NCI-H2029 (cell line): ENCODE results near the gene ST3GAL3.

Experiments
- DNase-seq: peaks from one replicate; lab custom pipeline; 2025; lab: John Stamatoyannopoulos, UW

ST3GAL3 gene

GRCh38 chr1:43879414-43879813 is 172.1 kb downstream of the ST3GAL3 start:
- DNase-seq: no peak

DNA sequence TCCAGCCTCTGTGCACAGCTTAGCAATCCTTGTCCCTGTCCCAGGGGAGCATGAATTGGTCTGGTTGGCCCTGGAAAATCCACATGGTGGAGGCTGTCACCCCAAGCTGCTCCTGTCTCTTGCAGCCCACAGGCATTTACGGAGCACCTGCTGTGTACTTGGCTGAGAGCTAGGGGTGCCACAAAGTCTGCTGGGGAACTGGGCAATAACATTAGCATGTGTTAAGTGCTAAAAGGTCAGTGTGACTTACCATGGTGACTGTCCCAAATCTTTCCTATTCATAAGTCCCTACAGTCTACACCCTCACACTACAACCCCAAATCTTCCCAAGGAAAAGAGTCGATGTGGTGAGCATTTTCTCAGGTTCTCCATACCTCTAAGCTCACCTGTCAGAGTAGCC is 172.7 kb downstream of the ST3GAL3 start:
- DNase-seq: no peak

GRCh38 chr1:43880604-43881003 is 173.3 kb downstream of the ST3GAL3 start:
- DNase-seq: no peak

DNA sequence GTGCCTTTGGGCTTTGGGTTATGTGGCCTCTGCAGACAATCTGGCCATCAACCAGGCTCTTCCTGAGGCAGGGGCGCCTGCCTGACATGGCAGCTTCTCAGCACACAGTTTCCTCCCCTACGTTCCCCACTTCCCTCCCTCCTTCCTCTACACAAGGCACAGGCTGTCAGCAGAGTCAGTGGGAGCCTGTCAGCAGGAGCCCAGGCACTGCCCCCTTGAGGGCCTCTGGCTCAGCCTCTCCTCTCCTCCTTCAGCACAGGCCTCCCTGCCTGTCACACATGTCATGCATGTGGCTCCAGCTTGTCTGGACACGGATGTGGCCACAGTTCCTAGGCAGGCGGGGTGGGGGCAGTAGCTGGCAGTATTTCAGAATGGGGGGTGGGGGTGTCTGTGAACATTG is 174.1 kb downstream of the ST3GAL3 start:
- DNase-seq: no peak

DNA sequence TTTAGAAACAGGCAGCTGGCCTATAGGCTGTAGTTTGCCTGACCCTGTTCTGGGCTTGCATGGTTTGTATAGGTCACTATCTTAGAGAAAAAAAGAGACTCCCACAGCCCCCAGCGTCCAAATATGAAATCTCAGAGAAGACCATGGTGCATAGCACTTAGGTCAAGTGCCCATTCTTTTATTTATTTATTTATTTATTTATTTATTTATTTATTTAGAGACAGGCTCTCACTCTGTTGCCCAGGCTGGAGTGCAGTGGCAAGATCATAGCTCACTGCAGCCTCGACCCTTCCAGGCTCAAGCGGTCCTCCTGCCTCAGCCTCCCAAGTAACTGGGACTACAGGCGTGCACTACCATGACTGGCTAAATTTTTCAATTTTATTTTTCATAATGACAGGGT is 175.4 kb downstream of the ST3GAL3 start:
- DNase-seq: no peak

DNA sequence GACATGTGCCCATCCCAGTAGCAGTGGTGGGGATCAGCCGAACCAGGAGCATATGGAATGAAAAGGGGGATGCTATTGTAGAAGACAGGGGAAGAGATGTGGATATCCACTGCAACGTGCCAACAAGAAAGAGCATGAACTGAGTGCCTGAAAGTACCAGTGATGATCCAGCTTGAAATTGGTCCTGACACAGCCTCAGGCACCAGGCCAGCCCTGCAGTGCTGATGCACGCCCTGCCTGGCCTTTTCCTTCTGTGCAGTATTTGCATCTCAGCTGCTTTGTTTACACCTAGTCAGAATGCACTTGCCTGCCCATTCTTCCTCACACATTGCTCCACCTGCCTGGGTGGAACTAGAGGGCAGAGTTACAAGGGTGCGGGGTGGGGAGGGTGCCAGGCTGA is 176.0 kb downstream of the ST3GAL3 start:
- DNase-seq: peak; percentile 71

- no peak for DNase-seq
These were observed 178.0 kb downstream of the ST3GAL3 start for GRCh38 chr1:43885279-43885801.

GRCh38 chr1:43887748-43888147 is 180.4 kb downstream of the ST3GAL3 start:
- no peak for DNase-seq

DNA sequence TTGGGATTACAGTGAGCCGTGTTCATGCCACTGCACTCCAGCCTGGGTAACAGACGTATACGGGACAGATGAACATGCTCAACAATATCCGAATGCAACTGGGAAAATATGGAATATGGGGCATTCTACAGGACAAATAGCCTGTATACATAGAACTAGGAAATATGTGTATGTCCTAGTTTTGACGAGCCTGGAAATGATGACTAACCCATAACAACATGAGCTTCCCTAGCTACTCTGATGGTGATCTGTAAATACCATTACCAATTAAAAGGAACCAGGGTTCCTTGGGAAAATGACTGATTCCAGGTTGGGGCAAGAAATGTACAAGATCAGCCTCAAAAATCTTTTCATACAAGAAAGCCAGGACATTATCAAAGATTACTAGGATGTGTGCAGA is 183.5 kb downstream of the ST3GAL3 start:
- DNase-seq: no peak

DNA sequence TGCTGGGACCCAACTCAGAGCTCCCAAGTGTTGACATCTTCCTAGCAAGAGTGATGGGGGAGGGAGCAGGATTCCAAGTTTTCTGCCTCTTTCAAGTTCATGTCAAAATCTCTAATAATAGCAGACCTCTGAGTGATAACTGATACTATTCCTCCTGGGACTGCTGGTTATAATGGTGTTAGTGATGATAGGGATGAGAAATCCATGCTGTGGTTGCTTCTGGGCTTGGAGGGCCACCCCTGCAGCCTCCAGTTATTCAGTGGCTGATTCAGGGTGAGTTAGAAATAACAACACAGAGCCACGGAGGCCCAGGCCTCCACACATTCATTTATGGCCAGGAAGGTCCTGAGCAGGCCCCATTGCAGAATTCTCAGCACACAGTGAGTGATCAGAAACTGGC is 185.7 kb downstream of the ST3GAL3 start:
- DNase-seq: no peak

DNA sequence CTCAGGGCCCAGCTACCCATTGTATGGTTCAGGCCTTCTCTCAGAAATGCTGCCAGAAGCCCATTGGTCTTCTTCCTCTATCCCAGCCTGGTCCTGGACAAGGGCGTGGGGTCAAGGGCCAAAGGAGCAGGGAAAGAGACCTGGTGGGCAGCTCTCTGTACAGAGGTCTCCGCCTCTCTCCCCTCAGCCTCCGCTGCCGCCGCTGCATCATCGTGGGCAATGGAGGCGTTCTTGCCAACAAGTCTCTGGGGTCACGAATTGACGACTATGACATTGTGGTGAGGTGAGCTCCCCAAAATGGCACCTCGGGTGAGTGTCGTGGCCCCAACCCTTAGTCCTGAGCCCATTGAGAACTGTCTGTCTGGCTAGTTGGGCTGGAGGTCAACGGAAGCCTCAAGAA is 191.6 kb downstream of the ST3GAL3 start:
- DNase-seq: no peak

DNA sequence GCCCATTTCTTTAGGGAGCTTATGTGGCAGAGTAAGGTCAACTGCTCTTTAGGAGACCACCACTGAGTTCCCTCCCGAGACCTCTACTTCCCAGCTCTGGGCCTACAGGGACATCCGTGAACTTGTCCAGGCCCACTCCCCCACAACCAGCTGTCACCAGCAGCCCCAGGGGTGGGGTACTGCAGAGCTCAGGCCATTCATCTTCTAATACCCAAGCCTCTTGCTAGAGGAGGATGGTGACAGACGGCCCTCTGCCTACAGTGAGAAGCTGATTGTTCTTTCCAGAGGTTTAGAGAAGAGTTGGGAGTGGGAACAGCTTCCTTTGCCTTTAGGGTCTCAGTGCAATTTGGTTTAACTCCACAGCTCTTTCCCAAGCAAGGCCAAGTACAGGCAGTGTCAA is 193.1 kb downstream of the ST3GAL3 start:
- no peak for DNase-seq

GRCh38 chr1:43901196-43901961 is 194.0 kb downstream of the ST3GAL3 start:
- peak; percentile 49 for DNase-seq

GRCh38 chr1:43902058-43902831 is 194.9 kb downstream of the ST3GAL3 start:
- peak; percentile 80 for DNase-seq

GRCh38 chr1:43904660-43905551 is 197.6 kb downstream of the ST3GAL3 start:
- DNase-seq: no peak

GRCh38 chr1:43908226-43908625 is 200.9 kb downstream of the ST3GAL3 start:
- no peak for DNase-seq

- DNase-seq: no peak
These were observed 201.5 kb downstream of the ST3GAL3 start for GRCh38 chr1:43908858-43909257.

GRCh38 chr1:43910343-43910742 is 203.0 kb downstream of the ST3GAL3 start:
- no peak for DNase-seq

DNA sequence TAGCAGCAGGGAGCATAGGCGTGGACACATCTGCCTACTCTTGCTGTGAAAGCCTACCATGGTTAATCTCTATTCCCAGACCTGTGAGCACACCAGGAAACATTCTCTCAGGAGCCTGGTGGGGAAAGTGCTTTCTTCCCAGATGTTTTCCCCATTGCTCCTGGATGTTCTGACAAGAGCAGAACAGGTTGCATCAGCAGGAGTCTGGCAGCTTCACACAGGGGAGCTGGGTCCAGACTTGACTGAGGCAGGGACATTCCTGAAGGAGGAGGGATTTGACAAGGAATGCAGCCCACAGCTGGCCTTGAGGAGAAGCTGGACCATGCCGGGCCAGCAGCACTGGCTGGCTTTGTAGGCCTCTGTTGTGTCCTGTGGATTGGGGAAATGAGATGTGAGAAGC is 205.3 kb downstream of the ST3GAL3 start:
- no peak for DNase-seq

DNA sequence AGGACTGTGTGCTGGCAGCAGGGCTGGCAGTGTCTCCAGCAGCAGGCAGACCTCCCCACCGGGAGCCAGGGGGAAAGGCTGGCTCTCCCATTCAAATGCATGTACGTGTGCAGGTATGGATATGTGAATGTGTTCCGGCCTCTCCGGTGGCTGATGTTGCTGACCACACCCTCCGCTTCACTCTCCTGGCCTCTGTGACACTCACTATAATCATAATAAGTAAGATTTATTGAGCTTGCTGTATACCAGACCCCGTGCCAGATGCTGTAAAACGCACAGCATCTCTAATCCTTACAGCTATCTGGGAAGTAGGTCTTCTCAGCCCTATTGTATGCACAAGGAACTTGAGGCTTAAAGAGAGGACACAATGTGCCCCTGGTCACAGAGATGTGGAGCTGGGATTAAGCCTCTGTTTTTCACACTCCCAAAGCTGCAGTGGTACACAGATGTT is 205.7 kb downstream of the ST3GAL3 start:
- DNase-seq: no peak

DNA sequence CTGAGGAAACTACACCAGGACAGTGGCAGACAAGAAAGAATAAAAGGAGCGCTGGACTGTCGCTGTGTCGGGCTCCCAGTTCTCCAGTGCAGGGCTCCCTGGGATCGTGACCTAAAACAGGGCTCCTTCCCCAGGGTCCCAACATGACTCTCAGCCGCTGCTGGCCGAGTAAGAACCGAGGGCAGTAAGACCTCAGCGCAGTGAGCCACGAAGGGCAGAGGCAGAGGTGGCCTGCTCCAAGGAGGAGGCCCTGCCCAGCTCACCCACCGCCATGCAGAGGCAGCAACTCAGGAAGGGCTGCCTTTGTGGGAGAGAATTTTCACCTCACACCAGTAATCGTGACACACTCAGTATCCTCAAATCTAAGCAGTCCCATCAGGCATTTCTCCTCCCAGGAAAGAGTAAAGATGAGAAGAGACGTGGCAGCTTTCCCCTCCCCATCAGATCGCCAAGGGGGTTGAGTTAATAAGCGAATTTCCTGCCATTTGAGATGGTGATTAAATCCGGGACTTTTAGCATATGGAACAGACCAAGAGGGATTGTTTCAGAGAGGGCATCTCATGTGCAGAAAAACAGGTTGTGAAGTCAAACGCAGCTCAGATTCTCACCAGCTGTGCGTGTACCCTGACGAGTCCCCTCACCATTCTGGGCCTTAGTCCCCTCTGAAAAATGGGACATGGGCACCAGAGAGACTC is 206.5 kb downstream of the ST3GAL3 start:
- no peak for DNase-seq
